Activated CD4-positive, alpha-beta T cell treated with anti-CD3 and anti-CD28 coated beads, Interleukin-2, amount 10 ng/mL, durations not matched to agents 7 days and 5 days (primary cell): ENCODE results near the gene FTH1. TPM values are rescaled to one million over a fixed set of nuclear protein-coding genes. Genes with fewer than 3 reads are reported as not detected.

Experiments used
- CTCF ChIA-PET: fragments of 350-600 bp; sonication (Branson Sonifier 250); formaldehyde crosslinking; loops from one replicate; lab custom pipeline; 2021; ENCODE audit warnings: antibody characterized with exemption; lab: Charles Lee
- POLR2A ChIA-PET: fragments of 350-600 bp; sonication (Branson Sonifier 250); formaldehyde crosslinking; loops from one replicate; lab custom pipeline; 2021; ENCODE audit warnings: antibody characterized with exemption; lab: Charles Lee
- DNase-seq: peaks from one replicate; pipeline ENCODE4 v3.0.0-alpha.2; 2020
- H3K27ac Mint-ChIP-seq: one replicate; pipeline ENCODE4 v1.8.0; 2021; ENCODE audit warnings: mild to moderate bottlenecking, moderate library complexity, mixed read lengths
- H3K27me3 Mint-ChIP-seq: one replicate; pipeline ENCODE4 v1.8.0; 2021; ENCODE audit warnings: mixed read lengths
- H3K36me3 Mint-ChIP-seq: one replicate; pipeline ENCODE4 v1.8.0; 2021; ENCODE audit warnings: low read depth, mixed read lengths
- H3K4me1 Mint-ChIP-seq: one replicate; pipeline ENCODE4 v1.8.0; 2021; ENCODE audit warnings: mixed read lengths
- H3K4me3 Mint-ChIP-seq: one replicate; pipeline ENCODE4 v1.8.0; 2021; ENCODE audit warnings: mild to moderate bottlenecking, moderate library complexity, mixed read lengths
- H3K9me3 Mint-ChIP-seq: one replicate; pipeline ENCODE4 v1.8.0; 2021; ENCODE audit warnings: mixed read lengths
- total RNA-seq, 2 experiments: library from RNA; stranded (reverse); gene quantifications; one replicate each; pipeline ENCODE4 v1.2.3, GENCODE V29; 2021

The FTH1 gene
- total RNA-seq, 2 experiments from 2014 or later = 751 to 840 TPM

- Mint-ChIP-seq H3K4me1 (peaks cover 27% of the 10 kb centered on the region), H3K27ac (no peak overlapping the region), H3K36me3 (peaks cover 2% of the 10 kb centered on the region), H3K9me3 (no peaks in the 10 kb centered on the region), H3K27me3 (no peaks in the 10 kb centered on the region), H3K4me3 (no peak overlapping the region)
- POLR2A ChIA-PET = interaction anchor here (0.6 to 1.0 kb wide), 2 partner anchors 8 to 49 kb away, joined by 3 to 4 read pairs; no protein-coding TSS in a partner anchor
- no peak for DNase-seq
- CTCF ChIA-PET = interaction anchor here (1.8 to 1.9 kb wide), 2 partner anchors 37 to 77 kb away, joined by 4 read pairs; no protein-coding TSS in a partner anchor
Observed at GRCh38 chr11:61975638-61976419, 8.4 kb upstream of the FTH1 start.

- Mint-ChIP-seq H3K36me3 (peaks cover 2% of the 10 kb centered on the region), H3K9me3 (no peaks in the 10 kb centered on the region), H3K4me1 (peaks cover 29% of the 10 kb centered on the region), H3K4me3 (no peak overlapping the region), H3K27me3 (no peaks in the 10 kb centered on the region), H3K27ac (no peak overlapping the region)
- CTCF ChIA-PET = interaction anchor here (1.8 kb wide), 1 partner anchor 38 kb away, joined by 4 read pairs; no protein-coding TSS in a partner anchor
- POLR2A ChIA-PET = no interaction called here
- DNase-seq = no peak
Observed at GRCh38 chr11:61974766-61975631, 7.6 kb upstream of the FTH1 start.

DNA sequence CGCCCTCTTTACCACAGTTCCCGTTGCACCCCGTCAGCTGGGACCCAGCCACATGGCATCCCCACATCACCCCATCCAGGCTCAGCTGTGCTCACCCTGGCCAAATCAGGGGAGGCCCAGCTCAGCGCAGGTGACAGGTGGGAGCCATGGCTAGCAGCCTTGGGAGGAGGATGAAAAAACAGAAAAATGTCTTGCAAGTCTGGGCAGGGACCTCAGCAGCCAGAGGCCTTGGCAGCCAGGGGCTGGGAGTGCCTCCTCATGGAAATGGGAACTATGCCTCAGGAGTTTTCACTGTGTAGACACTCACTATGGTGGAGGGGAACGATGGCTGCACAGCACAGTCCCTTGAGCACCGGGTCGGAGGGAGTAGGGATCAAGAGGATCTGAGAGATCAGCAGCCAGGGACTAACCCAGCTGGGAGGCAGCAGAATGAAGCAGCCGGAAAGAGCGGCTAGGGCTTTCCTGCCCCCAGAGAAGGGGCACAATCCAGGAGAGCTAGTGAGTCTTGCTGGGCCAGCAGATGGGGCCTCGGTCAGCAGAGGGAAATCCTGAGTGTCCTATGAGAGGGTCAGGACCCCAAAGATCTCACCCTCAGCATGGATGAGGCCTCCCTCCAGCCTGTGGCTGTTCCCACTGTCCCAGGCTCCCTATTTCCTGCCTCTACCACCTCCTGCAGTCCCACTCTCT is 6.2 kb upstream of the FTH1 start:
- H3K4me3 Mint-ChIP-seq = no peak overlapping the region
- CTCF ChIA-PET = interaction anchor here (1.0 to 2.3 kb wide), 4 partner anchors 37 to 108 kb away, joined by 3 to 8 read pairs (median 4); no protein-coding TSS in a partner anchor
- peak overlapping the region; percentile 48 for H3K27ac Mint-ChIP-seq
- no peak for DNase-seq
- peaks cover 38% of the 10 kb centered on the region for H3K4me1 Mint-ChIP-seq
- peaks cover 2% of the 10 kb centered on the region for H3K36me3 Mint-ChIP-seq
- POLR2A ChIA-PET = no interaction called here
- no peaks in the 10 kb centered on the region for H3K27me3 Mint-ChIP-seq
- no peaks in the 10 kb centered on the region for H3K9me3 Mint-ChIP-seq

DNA sequence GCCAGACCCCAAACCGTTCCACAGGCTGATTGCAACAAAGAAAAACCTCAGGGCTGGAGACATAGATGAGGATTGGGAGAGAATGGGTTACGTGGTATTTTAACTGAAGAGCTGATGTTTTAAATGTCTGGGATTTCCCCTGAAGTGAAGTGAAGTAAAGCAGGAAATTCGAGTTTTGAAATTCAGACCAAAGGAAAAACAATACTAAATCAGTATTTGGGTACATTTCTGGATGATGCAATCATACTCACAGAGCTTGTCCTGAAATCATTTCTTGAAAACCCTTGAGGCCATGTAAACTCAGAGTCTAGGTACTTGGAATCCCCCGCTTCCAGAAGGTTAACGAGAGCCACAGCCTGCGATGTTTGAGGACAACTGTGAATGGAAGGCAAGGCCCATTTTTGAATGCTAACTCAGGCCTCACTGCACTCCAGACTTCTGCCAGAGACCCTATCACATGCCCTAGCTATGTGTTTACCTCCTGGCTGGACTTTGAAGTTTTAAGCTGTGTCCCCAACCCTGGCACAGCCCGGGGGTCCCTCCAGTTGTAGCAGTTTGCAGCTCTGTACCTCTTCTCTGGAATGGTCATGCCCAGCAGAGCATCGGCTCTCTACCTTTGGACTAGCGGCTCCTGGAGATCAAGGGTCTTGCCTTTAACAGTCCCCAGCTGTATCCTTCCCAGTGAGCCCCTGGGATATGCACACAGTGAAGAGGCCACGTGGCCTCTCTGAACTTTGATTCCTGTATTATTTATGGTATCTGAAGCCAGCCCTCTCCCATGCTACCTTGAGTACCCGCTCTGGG is 5.4 kb upstream of the FTH1 start:
- ChIA-PET CTCF (interaction anchor here (0.6 to 2.3 kb wide), 7 partner anchors 19 to 386 kb away, joined by 3 to 8 read pairs (median 3); no protein-coding TSS in a partner anchor), POLR2A (no interaction called here)
- H3K36me3 Mint-ChIP-seq = peaks cover 2% of the 10 kb centered on the region
- no peak for DNase-seq
- no peaks in the 10 kb centered on the region for H3K27me3 Mint-ChIP-seq
- H3K4me3 Mint-ChIP-seq = no peak overlapping the region
- peak overlapping the region; percentile 72 for H3K27ac Mint-ChIP-seq
- H3K4me1 Mint-ChIP-seq = peaks cover 46% of the 10 kb centered on the region
- H3K9me3 Mint-ChIP-seq = no peaks in the 10 kb centered on the region

DNA sequence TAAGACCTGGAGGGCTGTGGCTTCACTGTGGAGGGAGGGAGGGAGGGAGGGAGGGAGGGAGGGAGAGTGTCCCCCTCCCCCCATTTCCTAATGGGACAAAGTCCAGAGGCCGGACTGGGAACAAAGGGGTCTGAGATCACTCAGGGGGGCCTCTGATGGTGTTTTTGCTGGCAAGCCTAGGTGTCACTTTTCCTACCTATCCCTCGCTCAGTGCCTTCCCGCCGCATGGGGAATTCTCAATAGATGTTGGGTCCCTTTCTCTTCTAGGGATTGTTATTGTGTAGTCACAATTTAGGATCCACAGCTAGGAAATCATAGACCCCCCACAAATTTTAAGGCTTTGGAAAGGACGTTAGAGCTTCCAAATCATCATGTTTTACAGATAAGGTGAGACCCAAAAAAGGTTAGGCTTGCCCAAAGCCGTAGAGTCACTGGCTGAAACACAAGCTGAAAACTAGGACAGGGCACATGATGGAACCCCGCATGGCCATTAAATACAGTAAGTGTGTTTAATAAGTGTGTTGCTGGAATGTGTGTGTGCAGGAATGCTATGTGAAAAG is 4.8 kb upstream of the FTH1 start:
- peak overlapping the region; percentile 72 for H3K27ac Mint-ChIP-seq
- ChIA-PET CTCF (interaction anchor here (0.6 to 2.3 kb wide), 5 partner anchors 19 to 387 kb away, joined by 3 to 8 read pairs (median 4); no protein-coding TSS in a partner anchor), POLR2A (no interaction called here)
- no peaks in the 10 kb centered on the region for H3K9me3 Mint-ChIP-seq
- H3K4me1 Mint-ChIP-seq = peaks cover 47% of the 10 kb centered on the region
- peaks cover 2% of the 10 kb centered on the region for H3K36me3 Mint-ChIP-seq
- no peak for DNase-seq
- no peaks in the 10 kb centered on the region for H3K27me3 Mint-ChIP-seq
- no peak overlapping the region for H3K4me3 Mint-ChIP-seq

DNA sequence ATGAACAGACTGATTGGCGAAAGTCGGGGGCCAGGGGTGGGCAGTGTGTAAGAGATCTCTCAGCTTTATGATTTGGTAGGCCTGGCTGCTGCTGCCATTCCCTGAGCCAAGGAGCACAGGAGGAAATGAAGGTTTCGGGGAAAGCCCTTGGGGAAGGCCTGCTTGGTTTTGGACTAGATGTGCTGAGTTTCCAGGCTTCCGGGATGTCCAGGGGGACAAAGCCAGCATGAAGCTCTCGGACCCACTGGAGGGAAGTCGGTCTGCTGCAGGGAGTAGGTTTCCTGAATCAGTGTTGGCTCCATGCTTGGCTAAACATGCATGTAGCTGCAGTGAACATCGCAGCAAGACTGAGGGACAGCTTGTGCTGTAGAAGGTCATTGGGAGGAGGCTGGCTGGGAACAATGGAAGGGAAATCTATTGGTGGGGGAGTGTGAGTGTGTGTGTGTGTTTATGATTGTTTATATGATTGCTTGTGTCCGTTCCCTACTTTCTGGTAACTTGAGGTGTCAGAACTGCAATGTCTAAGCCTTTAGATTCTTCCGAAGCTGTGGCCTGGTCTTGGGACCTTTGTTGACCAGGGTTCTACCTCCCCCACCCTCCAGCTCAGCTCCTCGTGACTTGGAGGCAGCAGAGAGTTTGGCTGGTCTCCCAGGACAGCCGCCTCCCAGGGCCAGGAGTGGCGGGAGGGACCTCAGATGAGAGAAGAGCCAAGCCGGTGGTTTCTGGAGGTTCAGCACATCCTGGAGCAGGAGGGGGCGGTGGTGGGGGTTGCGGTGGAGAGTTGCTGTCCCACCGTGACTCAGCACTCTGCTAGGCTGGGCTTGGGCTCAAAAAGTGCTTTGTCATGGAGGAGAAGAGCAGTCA is 4.0 kb upstream of the FTH1 start:
- POLR2A ChIA-PET = no interaction called here
- CTCF ChIA-PET = interaction anchor here (0.7 to 2.3 kb wide), 2 partner anchors 20 to 110 kb away, joined by 3 to 8 read pairs; no protein-coding TSS in a partner anchor
- H3K36me3 Mint-ChIP-seq = peaks cover 5% of the 10 kb centered on the region
- peaks cover 48% of the 10 kb centered on the region for H3K4me1 Mint-ChIP-seq
- H3K27me3 Mint-ChIP-seq = no peaks in the 10 kb centered on the region
- no peaks in the 10 kb centered on the region for H3K9me3 Mint-ChIP-seq
- peak overlapping the region; percentile 26 for H3K27ac Mint-ChIP-seq
- DNase-seq = peak; percentile 41
- no peak overlapping the region for H3K4me3 Mint-ChIP-seq

- ChIA-PET CTCF (interaction anchor here (0.6 to 3.8 kb wide), 4 partner anchors 10 to 166 kb away, joined by 3 to 12 read pairs (median 6); no protein-coding TSS in a partner anchor), POLR2A (no interaction called here)
- Mint-ChIP-seq H3K36me3 (peaks cover 16% of the 10 kb centered on the region), H3K27me3 (no peaks in the 10 kb centered on the region), H3K27ac (peak overlapping the region; percentile 60), H3K4me1 (peaks cover 55% of the 10 kb centered on the region), H3K9me3 (no peaks in the 10 kb centered on the region), H3K4me3 (no peak overlapping the region)
- no peak for DNase-seq
Observed at GRCh38 chr11:61969838-61970662, 2.6 kb upstream of the FTH1 start.

GRCh38 chr11:61969391-61969758 is 1.9 kb upstream of the FTH1 start:
- ChIA-PET POLR2A (no interaction called here), CTCF (interaction anchor here (0.6 to 3.8 kb wide), 5 partner anchors 9 to 166 kb away, joined by 3 to 12 read pairs (median 5); no protein-coding TSS in a partner anchor)
- Mint-ChIP-seq H3K4me1 (peaks cover 62% of the 10 kb centered on the region), H3K27ac (peak overlapping the region; percentile 62), H3K4me3 (no peak overlapping the region), H3K27me3 (no peaks in the 10 kb centered on the region), H3K9me3 (no peaks in the 10 kb centered on the region), H3K36me3 (peaks cover 22% of the 10 kb centered on the region)
- DNase-seq = no peak

DNA sequence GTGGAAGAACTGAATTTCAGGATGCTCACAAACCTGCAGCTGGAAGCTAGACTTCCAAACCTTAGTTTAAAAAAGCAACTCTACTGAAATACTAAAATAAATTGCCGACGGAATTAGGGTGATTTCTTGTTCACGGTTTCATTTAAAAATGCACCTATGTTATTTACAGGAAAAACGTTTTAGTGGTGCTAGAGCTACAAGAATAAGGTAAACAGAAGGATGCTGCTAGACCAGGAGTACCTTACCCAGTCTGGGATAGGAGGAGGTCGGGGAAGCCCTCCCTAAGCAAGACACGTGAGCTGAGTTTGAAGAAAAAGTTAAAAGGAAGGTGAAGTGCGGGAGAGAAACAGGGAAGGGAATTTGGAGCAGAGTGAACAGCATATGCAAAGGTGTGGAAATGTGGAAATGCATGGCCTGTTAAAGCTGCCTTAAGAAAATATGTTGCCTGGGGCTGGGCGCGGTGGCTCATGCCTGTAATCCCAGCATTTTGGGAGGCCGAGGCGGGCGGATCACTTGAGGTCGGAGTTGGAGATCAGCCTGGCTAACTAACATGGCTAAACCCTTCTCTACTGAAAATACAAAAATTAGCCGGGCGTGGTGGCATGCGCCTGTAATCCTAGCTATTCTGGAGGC is 1.4 kb upstream of the FTH1 start:
- Mint-ChIP-seq H3K9me3 (no peaks in the 10 kb centered on the region), H3K4me3 (peak overlapping the region; percentile 94), H3K36me3 (peaks cover 27% of the 10 kb centered on the region), H3K27me3 (no peaks in the 10 kb centered on the region), H3K27ac (peak overlapping the region; percentile 98), H3K4me1 (peaks cover 67% of the 10 kb centered on the region)
- CTCF ChIA-PET = interaction anchor here (1.2 to 3.8 kb wide), 5 partner anchors 9 to 139 kb away, joined by 3 to 12 read pairs (median 5); no protein-coding TSS in a partner anchor
- POLR2A ChIA-PET = no interaction called here
- DNase-seq = no peak
